BJ (cell line): ENCODE data around the gene TMEM243. TPM values are rescaled to one million over a fixed set of nuclear protein-coding genes. Genes with fewer than 3 reads are reported as not detected.

Experiments used
- CTCF ChIA-PET: fragments of 350-600 bp; formaldehyde crosslinking; extraction: SDS; loops from one replicate; lab custom pipeline; 2021; ENCODE audit warnings: antibody characterized with exemption, inconsistent platforms; lab: Yijun Ruan, JAX
- POLR2A ChIA-PET: fragments of 300-600 bp; sonication (Branson Sonifier 250); formaldehyde crosslinking; extraction: SDS; loops from one replicate; lab custom pipeline; 2021; ENCODE audit warnings: antibody characterized with exemption; lab: Charles Lee
- DNase-seq: peaks from one replicate; pipeline ENCODE4 v3.0.0-alpha.2; 2011; ENCODE audit warnings: low read depth
- H3K27me3 ChIP-seq: 2 replicates; pipeline ENCODE4 v1.6.0; 2011; ENCODE audit warnings: low read length; ENCODE audit not compliant: control insufficient read depth, insufficient read depth
- H3K36me3 ChIP-seq: 2 replicates; pipeline ENCODE4 v1.5.1; 2011; ENCODE audit warnings: low read length; ENCODE audit not compliant: control insufficient read depth, insufficient read depth
- H3K4me3 ChIP-seq: 2 replicates; pipeline ENCODE4 v1.5.1; 2011; ENCODE audit warnings: low read depth, mild to moderate bottlenecking, control low read depth, low read length
- CTCF ChIP-seq: IDR thresholded peaks from 2 replicates; pipeline ENCODE4 v1.5.1; 2011; ENCODE audit warnings: low read depth, mild to moderate bottlenecking, control low read depth, inconsistent platforms, low read length, moderate library complexity; ENCODE audit not compliant: insufficient read depth
- polyA plus RNA-seq: library from polyadenylated mRNA; depleted of rRNA; stranded (reverse); fragments of >200 nt; gene quantifications from 2 replicates; pipeline ENCODE4 v1.2.3, GENCODE V29; 2011

TMEM243 gene
- polyA plus RNA-seq, 1 experiment: 23.6 TPM

GRCh38 chr7:87217983-87218653 is 1.4 kb downstream of the TMEM243 start:
- TF ChIP-seq CTCF: no peak
- Histone ChIP-seq H3K36me3 (no peaks in the 10 kb centered on the region; the same call in 1 of the 2 replicates), H3K27me3 (no peaks in the 10 kb centered on the region), H3K4me3 (peak overlapping the region; percentile 90)
- POLR2A ChIA-PET: no interaction called here
- CTCF ChIA-PET: interaction anchor here (0.6 to 1.1 kb wide), 2 partner anchors 65 to 407 kb away, joined by 3 to 4 read pairs; no protein-coding TSS in a partner anchor
- DNase-seq: no peak

- ChIA-PET POLR2A (no interaction called here), CTCF (interaction anchor here (1.1 kb wide), 1 partner anchor 294 kb away, joined by 3 read pairs; no protein-coding TSS in a partner anchor)
- H3K36me3 ChIP-seq: no peaks in the 10 kb centered on the region; the same call in 1 of the 2 replicates
- no peak for TF ChIP-seq CTCF
- no peak overlapping the region for H3K4me3 ChIP-seq
- DNase-seq: no peak
- H3K27me3 ChIP-seq: no peaks in the 10 kb centered on the region
Measured at GRCh38 chr7:87216701-87217508, 2.6 kb downstream of the TMEM243 start.

- no peak overlapping the region for H3K4me3 ChIP-seq
- no peak for TF ChIP-seq CTCF
- H3K36me3 ChIP-seq: no peaks in the 10 kb centered on the region; the same call in 1 of the 2 replicates
- CTCF ChIA-PET: interaction anchor here (0.8 kb wide), 1 partner anchor 16 kb away, joined by 3 read pairs; no protein-coding TSS in a partner anchor
- H3K27me3 ChIP-seq: no peaks in the 10 kb centered on the region
- POLR2A ChIA-PET: no interaction called here
- no peak for DNase-seq
Measured at GRCh38 chr7:87215046-87215445, 4.5 kb downstream of the TMEM243 start.

- Histone ChIP-seq H3K27me3 (no peaks in the 10 kb centered on the region), H3K4me3 (no peak overlapping the region), H3K36me3 (no peaks in the 10 kb centered on the region; the same call in none of the 2 replicates)
- no peak for TF ChIP-seq CTCF
- DNase-seq: no peak
- ChIA-PET CTCF (interaction anchor here (0.6 kb wide), 1 partner anchor 58 kb away, joined by 3 read pairs; no protein-coding TSS in a partner anchor), POLR2A (no interaction called here)
Measured at GRCh38 chr7:87213811-87214210, 5.7 kb downstream of the TMEM243 start.

GRCh38 chr7:87213252-87213651 is 6.3 kb downstream of the TMEM243 start:
- DNase-seq: no peak
- TF ChIP-seq CTCF: no peak
- POLR2A ChIA-PET: no interaction called here
- H3K4me3 ChIP-seq: no peak overlapping the region
- CTCF ChIA-PET: interaction anchor here (2.7 kb wide), 1 partner anchor 11 kb away, joined by 11 read pairs; no protein-coding TSS in a partner anchor
- H3K36me3 ChIP-seq: no peaks in the 10 kb centered on the region; the same call in none of the 2 replicates
- H3K27me3 ChIP-seq: no peaks in the 10 kb centered on the region
